Gastroesophageal sphincter (tissue), 3 donors: ENCODE measurements around the gene PZP.

Experiments used
- POLR2AphosphoS5 ChIP-seq: sonication (generic); formaldehyde crosslinking; IDR thresholded peaks from one replicate; pipeline ENCODE4 v1.6.1; 2017; ENCODE audit warnings: antibody characterized with exemption
- TF ChIP-seq, protein P1 (sequence below), 4 experiments: fragments of 200-600 bp in 2 of 4; fragments of 450-650 bp in 2 of 4; sonication (generic) in 1 of 4; IDR thresholded peaks; one replicate each; pipeline ENCODE4 v1.5.1; 2017 to 2019; ENCODE audit warnings: antibody characterized with exemption in 4 of 4, mild to moderate bottlenecking in 2 of 4, moderate library complexity in 2 of 4

DNA sequence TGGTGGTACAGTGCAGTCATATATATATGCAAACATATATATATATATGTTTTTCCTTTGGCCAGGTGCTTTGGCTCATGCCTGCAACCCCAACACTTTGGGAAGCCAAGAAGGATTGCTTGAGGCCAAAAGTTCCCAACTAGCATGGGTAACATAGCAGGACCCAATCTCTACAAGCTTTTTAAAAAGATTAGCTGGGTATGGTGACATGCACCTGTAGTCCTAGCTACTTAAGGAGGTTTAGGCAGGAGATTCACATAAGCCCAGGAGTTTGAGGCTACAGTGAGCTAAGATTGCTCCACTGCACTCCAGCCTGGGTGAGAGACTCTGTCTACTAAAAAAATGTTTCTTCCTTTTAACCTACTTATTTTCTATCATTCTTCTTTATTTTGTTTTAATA is 10.2 kb downstream of the PZP start:
- TF ChIP-seq POLR2AphosphoS5, result no peak
- TF ChIP-seq, protein P1, sequence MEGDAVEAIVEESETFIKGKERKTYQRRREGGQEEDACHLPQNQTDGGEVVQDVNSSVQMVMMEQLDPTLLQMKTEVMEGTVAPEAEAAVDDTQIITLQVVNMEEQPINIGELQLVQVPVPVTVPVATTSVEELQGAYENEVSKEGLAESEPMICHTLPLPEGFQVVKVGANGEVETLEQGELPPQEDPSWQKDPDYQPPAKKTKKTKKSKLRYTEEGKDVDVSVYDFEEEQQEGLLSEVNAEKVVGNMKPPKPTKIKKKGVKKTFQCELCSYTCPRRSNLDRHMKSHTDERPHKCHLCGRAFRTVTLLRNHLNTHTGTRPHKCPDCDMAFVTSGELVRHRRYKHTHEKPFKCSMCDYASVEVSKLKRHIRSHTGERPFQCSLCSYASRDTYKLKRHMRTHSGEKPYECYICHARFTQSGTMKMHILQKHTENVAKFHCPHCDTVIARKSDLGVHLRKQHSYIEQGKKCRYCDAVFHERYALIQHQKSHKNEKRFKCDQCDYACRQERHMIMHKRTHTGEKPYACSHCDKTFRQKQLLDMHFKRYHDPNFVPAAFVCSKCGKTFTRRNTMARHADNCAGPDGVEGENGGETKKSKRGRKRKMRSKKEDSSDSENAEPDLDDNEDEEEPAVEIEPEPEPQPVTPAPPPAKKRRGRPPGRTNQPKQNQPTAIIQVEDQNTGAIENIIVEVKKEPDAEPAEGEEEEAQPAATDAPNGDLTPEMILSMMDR (IDR thresholded peaks at IDR 0.05), result no peak
